Activated T-cell treated with anti-CD3 and anti-CD28 coated beads, Interleukin-2, amount 50 U/mL, for 24 hours (primary cell): Measurements from ENCODE around the gene TMEM204.

ENCODE experiments used
- DNase-seq: peaks from one replicate; pipeline ENCODE4 v3.0.0-alpha.2; 2020
- H3K27ac Mint-ChIP-seq: 2 replicates; pipeline ENCODE4 v1.8.0; 2020; ENCODE audit warnings: mild to moderate bottlenecking, mixed read lengths
- H3K27me3 Mint-ChIP-seq: 2 replicates; pipeline ENCODE4 v1.8.0; 2020; ENCODE audit warnings: mixed read lengths
- H3K36me3 Mint-ChIP-seq: 2 replicates; pipeline ENCODE4 v1.8.0; 2020; ENCODE audit warnings: low read depth, mixed read lengths
- H3K4me1 Mint-ChIP-seq: 2 replicates; pipeline ENCODE4 v1.8.0; 2020; ENCODE audit warnings: low read depth, mixed read lengths
- H3K4me3 Mint-ChIP-seq: 2 replicates; pipeline ENCODE4 v1.8.0; 2020; ENCODE audit warnings: mild to moderate bottlenecking, moderate library complexity, mixed read lengths
- H3K9me3 Mint-ChIP-seq: 2 replicates; pipeline ENCODE4 v1.8.0; 2020; ENCODE audit warnings: mixed read lengths

TMEM204 gene

DNA sequence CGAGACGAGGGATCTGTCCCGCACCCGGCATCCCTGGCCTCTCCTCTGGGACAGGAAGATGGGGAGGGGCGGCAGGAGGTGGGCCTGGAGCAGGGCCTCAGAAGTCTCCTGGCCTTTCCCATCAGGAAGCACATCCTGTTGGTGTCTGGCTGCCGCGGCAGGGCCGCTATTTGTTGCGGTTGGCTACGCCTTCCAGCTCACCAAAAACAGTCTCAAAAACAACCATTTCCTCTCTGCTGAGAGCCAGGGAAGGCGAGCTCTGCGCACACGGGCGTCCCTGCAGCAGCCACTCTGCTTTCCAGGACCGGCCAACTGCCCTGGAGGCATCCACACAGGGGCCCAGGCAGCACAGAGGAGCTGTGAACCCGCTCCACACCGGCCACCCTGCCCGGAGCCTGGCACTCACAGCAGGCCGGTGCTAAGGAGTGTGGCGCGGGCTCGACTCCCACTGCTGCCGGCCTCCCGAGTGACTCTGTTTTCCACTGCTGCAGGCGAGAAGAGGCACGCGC lies at the start of gene TMEM204:
Gene TMEM204, plus strand, starts transcription at position 224 of the 509 bp plus-strand sequence. CDS start 610 bp downstream, outside the sequence.
- peaks cover 45% of the 10 kb centered on the region for H3K4me1 Mint-ChIP-seq
- peaks cover 50% of the 10 kb centered on the region for H3K36me3 Mint-ChIP-seq
- peak; percentile 73 for DNase-seq
- H3K27me3 Mint-ChIP-seq = no peaks in the 10 kb centered on the region
- H3K27ac Mint-ChIP-seq = peak within 1 kb of the TSS; percentile 95
- no peaks in the 10 kb centered on the region for H3K9me3 Mint-ChIP-seq
- H3K4me3 Mint-ChIP-seq = peak within 1 kb of the TSS; percentile 96

DNA sequence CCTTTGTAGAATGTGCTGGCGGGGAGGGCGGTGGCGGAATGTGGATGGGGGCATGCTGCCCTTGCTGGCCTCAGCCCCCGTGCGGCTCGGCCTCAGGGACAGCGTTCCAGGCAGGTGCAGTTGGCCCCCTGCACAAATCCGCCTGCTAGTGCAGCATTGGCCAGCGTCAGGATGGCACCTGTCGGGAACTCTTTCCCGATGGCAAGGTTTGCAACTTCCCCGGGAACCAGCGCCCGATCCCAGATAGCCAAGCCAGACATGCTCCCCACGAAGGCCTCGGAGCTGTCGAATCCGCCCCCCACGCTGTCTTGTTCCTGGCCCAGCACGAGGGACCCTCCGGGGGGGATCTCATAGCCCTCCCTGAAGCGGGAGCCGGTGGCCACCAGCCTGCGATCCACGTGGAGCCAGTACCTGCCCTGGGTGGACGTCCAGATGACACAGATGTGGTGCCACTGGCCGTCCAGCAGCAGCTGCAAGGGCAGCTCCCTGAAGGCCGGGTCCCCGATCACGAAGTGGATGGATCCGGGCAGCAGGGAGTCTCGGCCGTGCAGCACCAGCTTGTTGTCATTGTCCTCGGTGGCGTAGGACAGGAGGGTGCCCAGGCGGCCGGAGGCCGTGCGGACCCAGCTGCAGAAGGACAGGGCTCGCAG lies 47.5 kb upstream of the TMEM204 start:
- H3K27ac Mint-ChIP-seq = no peak overlapping the region
- H3K36me3 Mint-ChIP-seq = no peaks in the 10 kb centered on the region
- no peaks in the 10 kb centered on the region for H3K27me3 Mint-ChIP-seq
- H3K4me3 Mint-ChIP-seq = no peak overlapping the region
- no peak for DNase-seq
- no peaks in the 10 kb centered on the region for H3K9me3 Mint-ChIP-seq
- no peaks in the 10 kb centered on the region for H3K4me1 Mint-ChIP-seq

DNA sequence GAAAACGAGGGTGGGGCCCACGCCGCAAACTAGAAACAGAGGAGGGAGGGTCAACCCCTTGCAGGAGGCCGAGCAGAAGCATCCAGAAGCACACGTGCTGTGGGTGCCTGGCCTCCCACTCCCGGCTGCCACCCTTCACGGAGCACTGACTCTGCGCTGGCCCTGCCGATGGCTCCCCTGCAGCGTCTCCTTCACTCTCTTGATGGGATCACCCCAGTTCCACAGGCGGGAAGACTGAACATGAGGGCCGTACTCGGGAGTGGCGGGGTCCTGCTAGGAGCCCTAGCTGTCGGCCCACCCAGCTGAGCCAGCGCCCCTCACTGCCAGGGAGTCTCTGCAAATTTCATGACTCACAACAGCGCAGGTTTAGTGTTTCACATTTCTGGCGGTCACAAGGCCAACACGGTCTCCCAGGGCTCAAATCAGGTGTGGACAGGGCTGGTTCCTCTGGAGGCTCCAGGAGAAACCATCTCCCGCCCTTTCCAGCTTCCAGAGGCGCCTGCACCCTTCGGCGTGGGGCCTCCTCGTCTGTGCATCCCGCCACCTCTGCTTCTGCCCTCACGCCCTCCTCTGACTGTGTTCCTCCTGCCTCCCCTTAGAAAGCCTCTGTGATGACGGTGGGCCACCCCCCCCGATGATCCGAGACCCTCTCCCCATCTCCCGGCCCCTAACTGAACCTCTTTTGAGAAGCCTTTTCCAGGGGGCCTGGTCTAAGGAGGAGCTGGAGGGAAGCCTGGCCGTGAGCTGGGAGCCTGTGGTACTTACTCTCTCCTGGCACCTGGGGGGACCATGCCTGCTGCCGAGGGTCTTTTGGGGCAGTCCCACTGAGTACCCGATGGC lies 46.7 kb upstream of the TMEM204 start:
- Mint-ChIP-seq H3K4me3 (no peak overlapping the region), H3K27ac (no peak overlapping the region), H3K36me3 (no peaks in the 10 kb centered on the region), H3K4me1 (no peaks in the 10 kb centered on the region), H3K9me3 (no peaks in the 10 kb centered on the region), H3K27me3 (no peaks in the 10 kb centered on the region)
- no peak for DNase-seq

DNA sequence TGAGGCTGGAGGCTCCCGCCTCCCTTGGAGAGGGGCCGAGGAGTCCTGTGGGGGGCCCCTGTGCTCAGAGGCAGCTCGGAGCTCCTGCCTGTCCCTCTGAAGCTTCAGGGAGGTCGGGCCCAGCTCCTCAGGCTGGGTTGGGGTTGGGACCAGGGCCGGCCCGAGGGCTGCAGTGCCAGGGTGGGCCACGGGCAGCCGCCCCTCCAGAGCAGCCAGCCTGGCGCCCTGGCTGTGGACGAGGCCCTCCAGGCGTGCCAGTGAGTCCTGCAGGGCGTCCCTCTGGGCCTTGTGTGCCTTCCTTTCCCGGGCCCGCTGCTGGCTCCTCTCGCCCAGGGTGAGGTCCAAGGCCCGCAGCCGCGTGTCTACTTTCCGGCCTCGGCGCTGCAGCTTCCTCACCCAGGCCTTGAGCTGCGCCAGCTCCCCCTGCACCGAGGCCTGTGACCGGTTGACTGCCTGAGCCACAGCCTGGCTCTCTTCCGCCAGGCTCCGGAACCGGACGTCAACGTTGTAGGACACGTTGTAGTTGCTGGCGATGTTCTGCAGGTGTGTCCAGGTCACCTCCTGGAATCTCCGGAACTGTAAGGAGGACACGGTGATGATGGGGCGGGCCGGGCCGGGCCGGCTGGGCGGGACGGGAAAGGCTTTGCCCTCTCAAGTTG lies 45.9 kb upstream of the TMEM204 start:
- peaks cover 4% of the 10 kb centered on the region for H3K4me1 Mint-ChIP-seq

DNA sequence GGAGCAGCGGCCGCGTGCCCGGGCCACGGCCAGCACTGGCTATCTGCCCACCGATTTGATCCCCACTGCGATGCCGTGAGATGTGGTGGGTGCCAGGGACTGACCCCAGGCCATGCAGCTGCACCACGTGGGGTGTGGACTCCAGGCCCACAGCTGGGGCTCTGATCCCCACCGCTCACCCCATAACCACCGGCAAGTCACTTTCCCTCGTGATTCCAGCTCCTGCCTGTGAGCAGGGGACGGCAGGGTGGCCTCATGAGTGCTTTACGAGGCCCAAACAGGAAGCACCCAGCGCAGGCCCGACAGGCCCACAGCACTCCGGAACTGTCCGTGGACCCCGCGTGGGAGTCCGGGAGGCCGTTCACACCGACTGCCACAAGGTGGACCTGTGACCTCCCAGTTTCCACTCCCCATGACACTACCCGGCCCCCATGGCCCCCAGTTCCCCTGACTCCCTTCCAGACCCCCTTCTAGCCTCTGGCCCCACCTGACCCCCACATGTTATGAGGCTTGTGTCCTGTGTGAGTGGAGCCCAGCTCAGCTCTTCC lies 45.3 kb upstream of the TMEM204 start:
- no peak overlapping the region for H3K4me3 Mint-ChIP-seq
- no peaks in the 10 kb centered on the region for H3K27me3 Mint-ChIP-seq
- H3K27ac Mint-ChIP-seq = no peak overlapping the region
- H3K36me3 Mint-ChIP-seq = peaks cover 2% of the 10 kb centered on the region
- peaks cover 9% of the 10 kb centered on the region for H3K4me1 Mint-ChIP-seq
- no peak for DNase-seq
- H3K9me3 Mint-ChIP-seq = no peaks in the 10 kb centered on the region

More for the DNA sequence above, 45.9 kb upstream of the TMEM204 start:
- Mint-ChIP-seq H3K4me3 (no peak overlapping the region), H3K36me3 (no peaks in the 10 kb centered on the region), H3K27ac (no peak overlapping the region), H3K27me3 (no peaks in the 10 kb centered on the region), H3K9me3 (no peaks in the 10 kb centered on the region)
- no peak for DNase-seq

DNA sequence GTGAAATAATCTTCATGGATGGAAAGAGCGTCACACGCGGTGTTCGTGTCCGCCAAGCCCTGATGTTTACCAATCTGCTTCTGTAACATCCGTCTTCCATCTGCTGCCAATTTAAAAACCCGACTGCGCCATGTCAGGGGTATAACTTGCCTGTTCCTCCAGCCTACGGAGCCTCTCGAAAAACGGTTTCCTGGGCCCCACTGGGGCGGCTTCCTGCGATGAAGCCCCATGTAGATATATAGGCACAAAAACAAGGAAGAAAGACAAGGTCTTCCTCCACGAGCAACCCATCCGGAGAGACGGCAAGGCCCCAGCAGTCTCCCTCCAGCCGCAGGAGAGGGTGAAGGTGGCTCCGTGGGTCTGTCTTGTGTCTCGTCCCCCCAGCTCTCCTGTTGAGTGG lies 44.8 kb upstream of the TMEM204 start, which contains the start of gene PTX4:
Gene PTX4, minus strand, starts transcription at position 326 of the 400 bp plus-strand sequence. Its CDS starts 35 bp downstream, at position 291.
- Mint-ChIP-seq H3K27ac (no peak within 1 kb of the TSS), H3K9me3 (no peaks in the 10 kb centered on the region), H3K4me3 (no peak within 1 kb of the TSS), H3K36me3 (peaks cover 2% of the 10 kb centered on the region), H3K4me1 (peaks cover 9% of the 10 kb centered on the region), H3K27me3 (no peaks in the 10 kb centered on the region)
- DNase-seq = no peak

DNA sequence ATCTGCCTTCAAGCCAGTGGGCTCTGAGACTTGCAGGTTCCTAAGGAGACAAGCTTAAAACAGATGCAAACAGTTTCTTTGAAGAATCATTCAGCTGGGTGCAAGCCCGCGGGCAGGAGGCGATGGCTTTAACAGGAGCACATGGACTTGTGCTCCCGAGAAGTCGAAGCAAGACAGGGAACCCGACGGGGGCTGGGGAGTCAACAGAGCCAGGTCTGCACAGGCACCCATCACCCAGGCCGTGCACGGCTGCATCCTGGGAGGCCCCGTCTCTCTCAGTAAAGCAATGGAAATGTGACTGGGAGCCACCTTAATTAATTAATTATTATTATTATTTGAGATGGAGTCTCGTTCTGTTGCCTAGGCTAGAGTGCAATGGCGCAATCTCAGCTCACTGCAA lies 44.4 kb upstream of the TMEM204 start:
- Mint-ChIP-seq H3K4me3 (no peak overlapping the region), H3K4me1 (peaks cover 11% of the 10 kb centered on the region), H3K27ac (no peak overlapping the region), H3K36me3 (peaks cover 5% of the 10 kb centered on the region), H3K9me3 (no peaks in the 10 kb centered on the region), H3K27me3 (no peaks in the 10 kb centered on the region)
- no peak for DNase-seq

DNA sequence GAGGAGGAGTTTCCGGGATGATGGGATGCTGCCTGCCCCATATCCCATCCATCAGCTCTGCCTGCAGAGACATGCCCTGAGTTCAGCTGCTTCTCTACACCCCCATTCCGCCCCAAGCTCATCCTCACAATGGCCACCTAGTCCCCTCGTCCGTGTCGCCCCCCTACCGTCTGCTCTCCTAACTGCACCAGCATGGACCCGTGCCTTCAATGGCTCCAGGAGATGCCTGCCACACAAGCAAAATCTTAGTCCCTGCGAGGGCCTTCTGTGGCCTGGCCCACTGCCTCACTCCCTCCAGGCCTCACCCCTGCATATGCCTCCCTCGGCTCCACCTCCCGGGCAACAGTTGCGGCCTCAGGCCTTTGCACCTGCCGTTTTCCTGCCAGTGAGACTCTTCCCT lies 42.1 kb upstream of the TMEM204 start:
- Mint-ChIP-seq H3K9me3 (no peaks in the 10 kb centered on the region), H3K4me3 (no peak overlapping the region), H3K36me3 (peaks cover 28% of the 10 kb centered on the region), H3K27ac (no peak overlapping the region), H3K27me3 (no peaks in the 10 kb centered on the region), H3K4me1 (peaks cover 23% of the 10 kb centered on the region)
- DNase-seq = no peak

DNA sequence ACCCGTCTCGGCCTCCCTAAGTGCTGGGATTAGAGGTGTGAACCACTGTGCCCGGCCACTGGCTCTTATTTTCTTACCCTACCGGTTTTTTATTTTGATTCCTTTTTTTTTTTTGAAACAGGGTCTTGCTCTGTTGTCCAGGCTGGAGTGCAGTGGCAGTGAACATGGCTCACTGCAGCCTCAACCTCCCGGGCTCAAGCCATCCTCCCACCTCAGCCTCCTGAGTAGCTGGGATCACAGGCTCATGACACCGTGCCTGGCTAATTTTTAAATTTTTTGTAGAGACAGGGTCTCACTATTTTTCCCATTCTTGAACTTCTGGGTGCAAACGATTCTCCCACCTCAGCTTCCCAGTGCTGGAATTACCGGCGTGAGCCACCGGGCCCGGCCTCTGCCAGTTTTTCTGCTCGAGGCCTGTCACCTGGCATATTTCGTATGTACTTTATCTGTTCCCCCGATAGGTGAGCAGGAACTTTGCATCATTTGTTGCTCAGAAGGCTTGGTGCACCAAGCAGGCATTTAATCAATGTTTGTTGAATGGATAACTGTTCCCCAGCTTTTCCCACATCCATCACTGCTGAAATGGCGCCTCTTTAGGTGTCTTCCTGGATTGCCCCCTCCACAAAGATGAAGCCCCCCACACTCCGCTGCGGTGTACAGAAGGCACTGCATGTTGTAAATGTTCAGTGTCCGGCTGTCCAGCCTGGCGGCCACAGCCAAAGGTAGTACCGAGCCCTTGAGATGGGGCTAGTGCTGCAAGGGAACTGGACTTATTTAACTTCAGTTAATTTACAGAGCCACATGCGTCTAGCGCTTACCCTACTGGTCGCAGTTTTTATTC lies 41.2 kb upstream of the TMEM204 start:
- Mint-ChIP-seq H3K9me3 (no peaks in the 10 kb centered on the region), H3K4me1 (peaks cover 23% of the 10 kb centered on the region), H3K4me3 (peak overlapping the region; percentile 91), H3K27me3 (no peaks in the 10 kb centered on the region), H3K36me3 (peaks cover 37% of the 10 kb centered on the region), H3K27ac (peak overlapping the region; percentile 99)
- DNase-seq = no peak

DNA sequence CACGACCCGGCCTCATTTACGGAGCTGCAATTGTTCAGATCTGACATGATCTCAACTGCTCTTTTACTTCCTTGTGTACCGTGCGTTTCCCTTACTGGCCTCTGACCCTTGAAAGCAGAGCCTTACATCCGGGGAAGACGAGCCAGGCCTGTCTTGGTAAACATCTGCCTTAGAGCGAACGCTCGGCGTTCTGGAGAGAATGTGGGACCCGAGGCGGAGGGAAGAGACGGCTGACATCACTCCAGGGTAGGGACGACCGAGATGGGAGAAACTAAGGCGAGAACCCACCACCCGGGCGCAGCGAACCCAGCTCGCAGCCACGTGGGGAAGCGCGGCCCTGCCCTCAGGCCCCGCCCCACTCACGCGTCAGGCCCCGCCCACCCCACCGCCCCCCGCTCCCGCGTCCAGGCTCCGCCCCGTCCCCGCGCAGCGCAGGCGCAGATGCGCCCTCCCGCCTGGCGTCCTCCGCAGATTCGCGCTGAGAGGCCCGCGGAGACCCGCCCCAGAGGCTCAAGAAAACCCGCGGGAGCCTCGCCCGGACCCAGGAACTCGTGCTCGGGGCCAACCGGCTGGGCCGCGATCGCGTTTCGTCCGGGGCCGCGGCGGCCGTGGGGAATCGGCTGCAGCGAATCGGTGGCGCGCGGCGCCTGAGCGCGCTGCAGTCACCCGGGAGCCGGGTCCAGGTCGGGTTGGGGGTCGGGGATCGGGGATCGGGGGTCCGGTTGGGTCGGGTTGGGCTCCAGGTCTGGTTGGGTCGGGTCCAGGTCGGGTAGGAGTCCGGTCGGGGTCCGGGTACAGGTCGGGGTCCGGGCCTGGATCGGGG lies 40.3 kb upstream of the TMEM204 start, which contains the start of gene TELO2:
Gene TELO2, plus strand, starts transcription at position 438 of the 823 bp plus-strand sequence. CDS start 922 bp downstream, outside the sequence.
- Mint-ChIP-seq H3K36me3 (peaks cover 46% of the 10 kb centered on the region), H3K27me3 (no peaks in the 10 kb centered on the region), H3K27ac (peak within 1 kb of the TSS; percentile 99), H3K4me1 (peaks cover 23% of the 10 kb centered on the region), H3K4me3 (peak within 1 kb of the TSS; percentile 91), H3K9me3 (no peaks in the 10 kb centered on the region)
- peak; percentile 94 for DNase-seq

DNA sequence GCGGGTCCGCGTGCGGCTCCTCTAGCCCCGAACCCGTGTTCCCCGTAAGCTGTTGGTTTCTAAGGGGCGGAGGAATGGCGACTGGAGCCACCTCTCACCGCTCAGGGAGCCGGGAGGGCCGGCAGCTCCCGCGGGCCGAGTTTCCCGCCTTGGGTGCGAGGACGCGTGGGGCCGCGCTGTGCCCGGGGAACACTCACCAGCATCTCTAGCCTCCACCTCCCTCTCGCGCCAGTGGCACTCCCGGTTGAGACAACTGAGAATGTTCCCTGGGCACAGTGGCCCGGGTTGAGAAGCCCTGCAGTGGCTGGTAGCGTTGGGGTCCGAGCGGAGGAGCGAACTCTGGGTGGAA lies 39.7 kb upstream of the TMEM204 start:
- no peaks in the 10 kb centered on the region for H3K9me3 Mint-ChIP-seq
- H3K27me3 Mint-ChIP-seq = no peaks in the 10 kb centered on the region
- H3K4me1 Mint-ChIP-seq = peaks cover 23% of the 10 kb centered on the region
- H3K36me3 Mint-ChIP-seq = peaks cover 51% of the 10 kb centered on the region
- H3K4me3 Mint-ChIP-seq = peak overlapping the region; percentile 91
- H3K27ac Mint-ChIP-seq = peak overlapping the region; percentile 99
- no peak for DNase-seq

DNA sequence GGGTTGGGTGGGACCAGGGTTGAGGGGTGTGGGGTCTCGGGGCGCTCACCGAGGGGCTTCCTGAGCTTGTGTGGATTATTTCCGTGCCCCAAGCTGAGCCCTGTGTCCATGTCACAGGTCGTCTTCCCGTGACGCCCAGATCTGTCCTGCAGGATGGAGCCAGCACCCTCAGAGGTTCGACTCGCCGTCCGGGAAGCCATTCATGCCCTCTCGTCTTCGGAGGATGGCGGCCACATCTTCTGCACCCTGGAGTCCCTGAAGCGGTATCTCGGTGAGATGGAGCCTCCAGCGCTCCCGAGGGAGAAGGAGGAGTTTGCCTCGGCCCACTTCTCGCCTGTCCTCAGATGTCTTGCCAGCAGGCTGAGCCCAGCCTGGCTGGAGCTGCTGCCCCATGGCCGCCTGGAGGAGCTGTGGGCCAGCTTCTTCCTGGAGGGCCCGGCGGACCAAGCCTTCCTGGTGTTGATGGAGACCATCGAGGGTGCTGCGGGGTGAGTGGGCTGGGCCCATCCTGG lies 39.3 kb upstream of the TMEM204 start:
- Mint-ChIP-seq H3K27me3 (no peaks in the 10 kb centered on the region), H3K4me1 (peaks cover 23% of the 10 kb centered on the region), H3K4me3 (peak overlapping the region; percentile 91), H3K27ac (peak overlapping the region; percentile 99), H3K9me3 (no peaks in the 10 kb centered on the region), H3K36me3 (peaks cover 55% of the 10 kb centered on the region)
- no peak for DNase-seq

DNA sequence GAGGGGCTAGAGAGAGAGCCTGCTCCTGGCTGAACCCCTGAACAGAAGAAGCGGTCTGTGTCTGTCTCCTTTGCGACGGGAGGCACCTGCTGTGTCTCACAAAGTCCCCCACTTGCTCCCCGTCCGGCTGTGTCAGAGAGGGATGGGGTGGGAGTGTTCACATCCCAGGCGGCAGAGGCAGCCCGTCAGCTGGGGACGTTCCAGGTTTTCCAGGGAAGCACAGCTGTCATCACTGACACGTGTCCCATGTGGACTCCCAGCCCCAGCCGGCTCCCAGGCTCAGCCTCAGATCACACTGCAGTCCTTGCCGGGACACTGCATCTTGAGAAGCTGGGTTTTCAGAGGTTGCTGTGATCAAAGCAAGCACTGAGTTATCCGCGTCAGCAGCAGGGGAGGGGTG lies 38.8 kb upstream of the TMEM204 start:
- peaks cover 23% of the 10 kb centered on the region for H3K4me1 Mint-ChIP-seq

More for the DNA sequence above, 38.8 kb upstream of the TMEM204 start:
- DNase-seq = no peak
- Mint-ChIP-seq H3K4me3 (peak overlapping the region; percentile 91), H3K9me3 (no peaks in the 10 kb centered on the region), H3K27me3 (no peaks in the 10 kb centered on the region), H3K27ac (peak overlapping the region; percentile 99), H3K36me3 (peaks cover 59% of the 10 kb centered on the region)
